Measurements from ENCODE around the gene CNTROB. TPM values are rescaled to one million over a fixed set of nuclear protein-coding genes. Genes with fewer than 3 reads are reported as not detected.

The CNTROB gene
- total and polyA plus RNA-seq, 2 of the 4 experiments (the other 2 are of a cell fraction): 12.7 to 26.4 TPM

DNA sequence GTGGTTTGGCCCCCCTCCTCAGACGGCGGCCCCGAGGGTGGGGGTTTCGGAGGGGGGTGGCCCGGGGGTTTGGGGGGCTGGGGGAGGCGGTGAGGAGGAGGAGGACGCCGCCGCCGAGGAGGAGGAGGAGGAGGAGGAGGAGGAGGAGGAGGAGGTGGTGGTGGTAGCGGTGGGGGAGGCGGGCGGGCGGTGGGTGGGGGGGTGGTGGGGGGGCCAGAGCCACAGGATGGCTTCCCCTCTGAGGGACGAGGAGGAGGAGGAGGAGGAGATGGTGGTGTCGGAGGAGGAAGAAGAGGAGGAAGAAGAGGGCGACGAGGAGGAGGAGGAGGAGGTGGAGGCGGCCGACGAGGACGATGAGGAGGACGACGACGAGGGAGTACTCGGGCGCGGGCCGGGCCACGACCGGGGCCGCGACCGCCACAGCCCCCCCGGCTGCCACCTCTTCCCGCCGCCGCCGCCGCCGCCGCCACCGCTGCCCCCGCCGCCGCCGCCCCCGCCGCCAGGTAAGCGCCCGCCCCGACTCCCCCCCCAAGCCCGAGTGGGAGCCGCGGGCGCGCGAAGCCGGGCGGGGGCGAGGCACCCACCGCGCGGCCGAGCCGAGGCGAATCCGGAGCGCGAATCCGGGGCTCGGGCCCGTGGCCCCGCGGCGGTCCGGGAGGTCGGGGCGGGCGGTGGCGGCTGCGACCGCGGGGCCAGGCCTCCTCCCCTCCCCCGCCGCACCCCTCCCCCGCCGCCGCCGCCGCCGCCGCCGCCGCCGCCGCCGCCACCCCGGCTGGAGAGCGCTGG is 47.2 kb upstream of the CNTROB start:
- CTCF ChIA-PET: interaction anchor here (0.6 kb wide), 1 partner anchor 21 kb away, joined by 3 read pairs; no protein-coding TSS in a partner anchor
- TF ChIP-seq CEBPB (IDR thresholded peaks at IDR 0.05; ENCODE audit: low read depth, low read length) (no peak), NFE2L2 (IDR thresholded peaks at IDR 0.05; ENCODE audit: low read depth, low read length) (no peak), BHLHE40 (IDR thresholded peaks at IDR 0.05; ENCODE audit: low read depth, low read length) (no peak), CHD1 (IDR thresholded peaks at IDR 0.05; ENCODE audit: low read depth, low read length) (no peak), RAD21 (IDR thresholded peaks at IDR 0.05; ENCODE audit: low read length) (no peak), FOS (IDR thresholded peaks at IDR 0.05; ENCODE audit: low read depth, low read length) (no peak), MXI1 (IDR thresholded peaks at IDR 0.05; ENCODE audit: borderline replicate concordance, low read depth, low read length) (no peak), MAFK (IDR thresholded peaks at IDR 0.05; ENCODE audit: low read depth, low read length) (no peak), MAZ (IDR thresholded peaks at IDR 0.05; ENCODE audit: borderline replicate concordance, low read depth, low read length) (no peak), RCOR1 (IDR thresholded peaks at IDR 0.05; ENCODE audit: insufficient replicate concordance, low read length) (no peak), POLR2A (IDR thresholded peaks at IDR 0.05; ENCODE audit: low read depth, low read length) (no peak), CTCF (conservative IDR thresholded peaks at IDR 0.05; ENCODE audit: low read depth, low read length) (no peak), RFX5 (IDR thresholded peaks at IDR 0.05; ENCODE audit: low read depth, low read length) (no peak)
- TF ChIP-seq, protein P1, sequence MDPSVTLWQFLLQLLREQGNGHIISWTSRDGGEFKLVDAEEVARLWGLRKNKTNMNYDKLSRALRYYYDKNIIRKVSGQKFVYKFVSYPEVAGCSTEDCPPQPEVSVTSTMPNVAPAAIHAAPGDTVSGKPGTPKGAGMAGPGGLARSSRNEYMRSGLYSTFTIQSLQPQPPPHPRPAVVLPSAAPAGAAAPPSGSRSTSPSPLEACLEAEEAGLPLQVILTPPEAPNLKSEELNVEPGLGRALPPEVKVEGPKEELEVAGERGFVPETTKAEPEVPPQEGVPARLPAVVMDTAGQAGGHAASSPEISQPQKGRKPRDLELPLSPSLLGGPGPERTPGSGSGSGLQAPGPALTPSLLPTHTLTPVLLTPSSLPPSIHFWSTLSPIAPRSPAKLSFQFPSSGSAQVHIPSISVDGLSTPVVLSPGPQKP (IDR thresholded peaks at IDR 0.05; ENCODE audit: borderline replicate concordance, low read depth, low read length): no peak

More for the DNA sequence above, 47.2 kb upstream of the CNTROB start:
- Histone ChIP-seq H3K14ac (replicated peaks; ENCODE audit: low read depth, low read length) (peak overlapping the region; percentile 97), H3K23ac (ENCODE audit: low read depth, low read length) (no peak overlapping the region; the same call in 1 of the 2 replicates), H3K36me3 (ENCODE audit: control insufficient read depth, insufficient read depth, low read length) (peaks cover 14% of the 10 kb centered on the region), H4K5ac (ENCODE audit: low read depth, low read length) (peak overlapping the region; percentile 92), H3K4me2 (ENCODE audit: low read depth, low read length) (no peak overlapping the region), H4K91ac (ENCODE audit: insufficient read depth, low read depth, low read length) (peak overlapping the region; percentile 96), H2AK9ac (replicated peaks; ENCODE audit: low read depth, low read length, poor library complexity) (peak overlapping the region; percentile 97), H3K9me1 (ENCODE audit: insufficient read depth, low read length) (peaks cover 9% of the 10 kb centered on the region), H2BK15ac (ENCODE audit: low read depth, low read length) (no peak overlapping the region; the same call in 2 of the 3 replicates), H3K18ac (ENCODE audit: low read depth, low read length) (peak overlapping the region; percentile 97), H2BK5ac (ENCODE audit: low read depth, low read length, poor library complexity, severe bottlenecking) (peak overlapping the region; percentile 98), H2AK5ac (ENCODE audit: low read depth, low read length) (peak overlapping the region; percentile 99), H3K79me1 (ENCODE audit: low read depth in 1 of 2, low read length in 2 of 2) (peaks cover 9 to 55% of the 10 kb centered on the region in 2 experiments), H4K20me1 (ENCODE audit: insufficient read depth, low read length) (peaks cover 14% of the 10 kb centered on the region), H3K27ac (ENCODE audit: insufficient read depth, low read length) (peak overlapping the region; percentile 100), H3K9me3 (ENCODE audit: control insufficient read depth, insufficient read depth, low read length) (no peaks in the 10 kb centered on the region), H3K4me1 (ENCODE audit: control insufficient read depth, insufficient read depth, low read length) (peaks cover 25% of the 10 kb centered on the region), H3K56ac (ENCODE audit: extremely low read depth, insufficient read depth, low read length) (0 out of 2 replicates have a peak overlapping the region, but pooled peaks have one; percentile 68), H2BK120ac (ENCODE audit: low read depth, low read length) (peak overlapping the region; percentile 79), H3K4me3 (ENCODE audit: insufficient read depth, low read depth, low read length) (peak overlapping the region; percentile 98), H4K8ac (ENCODE audit: low read depth in 2 of 2, low read length in 2 of 2) (peak overlapping the region; percentile 85 to 89), H3K9ac (ENCODE audit: low read depth, low read length) (peak overlapping the region; percentile 99), H3K4ac (ENCODE audit: low read depth, low read length) (peak overlapping the region; percentile 98), H2BK20ac (ENCODE audit: low read depth, low read length) (no peak overlapping the region), H2AFZ (replicated peaks; ENCODE audit: low read length, poor library complexity) (peak overlapping the region; percentile 85), H3K27me3 (ENCODE audit: control insufficient read depth, insufficient read depth, low read length) (no peaks in the 10 kb centered on the region)
- WGBS, 2 experiments (ENCODE audit: extremely low coverage in 2 of 2, insufficient read length in 1 of 2): 0% methylated on average over 10 of the region's 100 CpGs; no CpG with 5 or more reads in 1 of the 2 experiments
- DNase-seq (no peak), ATAC-seq (ENCODE audit: low read depth) (peak; percentile 6; the same call in 1 of the 2 replicates)
- intact Hi-C loops (cut with micrococcal nuclease): no loop called here
- in situ Hi-C loops (cut with MboI; ENCODE audit: low sequenced_read_pairs): no loop called here
- dilution Hi-C loops (cut with HindIII; ENCODE audit: low sequenced_read_pairs, unreplicated experiment): no loop called here
- POLR2A ChIA-PET (ENCODE audit: unreplicated experiment): interaction anchor here (0.7 kb wide), 1 partner anchor 288 kb away, joined by 3 read pairs; no protein-coding TSS in a partner anchor
- BruUV-seq (replicated peaks): no TSS peak
